Upper lobe of left lung (tissue), 6 donors: ENCODE results near the gene CCL22. TPM values are rescaled to one million over a fixed set of nuclear protein-coding genes. Genes with fewer than 3 reads are reported as not detected.
"Not testable (repeated sequence)": the region's sequence is repeated elsewhere in the genome, so short reads cannot be mapped to it uniquely, and the experiment has no call there.

Experiments
- ATAC-seq, 2 donors: fragments of 200-7000 bp; cut with Tn5 transposase; one replicate each; pipeline ENCODE4 v1.9.1; 2022; ENCODE audit warnings: mild to moderate bottlenecking in 2 of 2, moderate library complexity in 2 of 2; ENCODE audit not compliant: low FRiP score in 2 of 2
- DNase-seq, 2 donors: peaks; one replicate each; pipeline ENCODE4 v3.0.0-alpha.2; 2019 to 2020
- H3K27ac ChIP-seq, 4 donors: fragments of 200-600 bp; sonication (generic); one replicate each; pipeline ENCODE4 v1.5.1; 2016 to 2019
- H3K27me3 ChIP-seq, 4 donors: fragments of 200-600 bp; sonication (generic); one replicate each; pipeline ENCODE4 v1.5.1; 2017 to 2019
- H3K36me3 ChIP-seq, 4 donors: fragments of 200-600 bp; sonication (generic); one replicate each; pipeline ENCODE4 v1.5.1; 2016 to 2019
- H3K4me1 ChIP-seq, 4 donors: fragments of 200-600 bp; sonication (generic); one replicate each; pipeline ENCODE4 v1.5.1; 2018 to 2019
- H3K4me3 ChIP-seq, 4 donors: fragments of 200-600 bp; sonication (generic); one replicate each; pipeline ENCODE4 v1.5.1; 2017 to 2019; ENCODE audit warnings: mild to moderate bottlenecking in 2 of 4, moderate library complexity in 1 of 4
- H3K9me3 ChIP-seq, 4 donors: fragments of 200-600 bp; sonication (generic); one replicate each; pipeline ENCODE4 v1.5.1; 2018 to 2019
- EP300 ChIP-seq, 4 donors: sonication (generic); formaldehyde crosslinking; IDR thresholded peaks; one replicate each; pipeline ENCODE4 v1.5.1; 2017; ENCODE audit warnings: antibody characterized with exemption in 4 of 4, control low read depth in 2 of 4
- POLR2A ChIP-seq, 4 donors: fragments of 450-650 bp; IDR thresholded peaks; one replicate each; pipeline ENCODE4 v1.5.1; 2016 to 2017; ENCODE audit warnings: antibody characterized with exemption in 4 of 4, mild to moderate bottlenecking in 2 of 4
- POLR2AphosphoS5 ChIP-seq, 2 donors: sonication (generic); formaldehyde crosslinking; IDR thresholded peaks; one replicate each; pipeline ENCODE4 v1.5.1; 2017; ENCODE audit warnings: antibody characterized with exemption in 2 of 2
- WGBS, 2 donors: methylation state at CpG; one replicate each; pipeline ENCODE4 v1.1.5; 2017 to 2018; 5-methylcytosine and 5-hydroxymethylcytosine counted together
- total RNA-seq, 6 donors: library from RNA; depleted of rRNA in 4 of 6; stranded (reverse); fragments of >200 nt in 4 of 6; gene quantifications; one replicate each; pipeline versions ENCODE4 v1.1.0 to v1.2.1, GENCODE V29; 2016 to 2021
- TF ChIP-seq, protein P1 (sequence below), 6 experiments: fragments of 450-650 bp in 4 of 6; fragments of 200-600 bp in 2 of 6; sonication (generic) in 2 of 6; IDR thresholded peaks; one replicate each; pipeline ENCODE4 v1.5.1; 2016 to 2019; ENCODE audit warnings: antibody characterized with exemption in 6 of 6
- donor health status: DM: no; HTN: no; CAD: no; lungs with moderate emphysema.
- donor health status: DM: no; HTN: yes; CAD: no; lungs with severe emphysema.

CCL22 gene
- total RNA-seq, 6 donors from 2014 or later = 0.39 to 4.7 (median 0.71) TPM; not detected in 2

GRCh38 chr16:57394444-57394843 lies 35.9 kb downstream of the CCL22 start:
- DNase-seq (peak in 1 of 2 donors; percentile 38), ATAC-seq (no peak)
- Histone ChIP-seq H3K27ac (no peak overlapping the region), H3K9me3 (no peaks in the 10 kb centered on the region), H3K27me3 (no peaks in the 10 kb centered on the region), H3K4me3 (no peak overlapping the region), H3K4me1 (peaks cover 8 to 11% (median 9%) of the 10 kb centered on the region in 4 donors), H3K36me3 (no peaks in the 10 kb centered on the region)
- 51 to 59% methylated on average over 7 of the region's 7 CpGs for WGBS, 2 donors
- TF ChIP-seq EP300 (IDR thresholded peaks at IDR 0.05) (no peak), POLR2AphosphoS5 (IDR thresholded peaks at IDR 0.05) (peak in 1 of 2 donors; percentile 16), POLR2A (IDR thresholded peaks at IDR 0.05) (no peak)
- TF ChIP-seq, protein P1, sequence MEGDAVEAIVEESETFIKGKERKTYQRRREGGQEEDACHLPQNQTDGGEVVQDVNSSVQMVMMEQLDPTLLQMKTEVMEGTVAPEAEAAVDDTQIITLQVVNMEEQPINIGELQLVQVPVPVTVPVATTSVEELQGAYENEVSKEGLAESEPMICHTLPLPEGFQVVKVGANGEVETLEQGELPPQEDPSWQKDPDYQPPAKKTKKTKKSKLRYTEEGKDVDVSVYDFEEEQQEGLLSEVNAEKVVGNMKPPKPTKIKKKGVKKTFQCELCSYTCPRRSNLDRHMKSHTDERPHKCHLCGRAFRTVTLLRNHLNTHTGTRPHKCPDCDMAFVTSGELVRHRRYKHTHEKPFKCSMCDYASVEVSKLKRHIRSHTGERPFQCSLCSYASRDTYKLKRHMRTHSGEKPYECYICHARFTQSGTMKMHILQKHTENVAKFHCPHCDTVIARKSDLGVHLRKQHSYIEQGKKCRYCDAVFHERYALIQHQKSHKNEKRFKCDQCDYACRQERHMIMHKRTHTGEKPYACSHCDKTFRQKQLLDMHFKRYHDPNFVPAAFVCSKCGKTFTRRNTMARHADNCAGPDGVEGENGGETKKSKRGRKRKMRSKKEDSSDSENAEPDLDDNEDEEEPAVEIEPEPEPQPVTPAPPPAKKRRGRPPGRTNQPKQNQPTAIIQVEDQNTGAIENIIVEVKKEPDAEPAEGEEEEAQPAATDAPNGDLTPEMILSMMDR (IDR thresholded peaks at IDR 0.05) = no peak

DNA sequence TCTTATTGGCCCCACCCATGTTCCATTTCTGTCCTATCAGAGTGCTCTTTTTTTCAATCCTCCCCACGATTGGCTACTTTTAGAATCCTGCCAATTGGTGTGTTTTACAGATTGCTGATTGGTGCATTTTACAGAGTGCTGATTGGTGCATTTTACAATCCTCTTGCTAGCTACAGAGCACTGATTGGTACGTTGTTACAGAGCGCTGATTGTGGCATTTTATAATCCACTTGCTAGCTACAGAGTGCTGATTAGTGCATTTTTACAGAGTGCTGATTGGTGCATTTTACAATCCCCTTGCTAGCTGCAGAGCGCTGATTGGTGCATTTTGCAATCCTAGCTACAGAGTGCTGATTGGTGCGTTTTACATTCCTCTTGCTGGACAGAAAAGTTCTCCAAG lies 36.4 kb downstream of the CCL22 start:
- H3K36me3 ChIP-seq = no peaks in the 10 kb centered on the region
- H3K27ac ChIP-seq = no peak overlapping the region
- H3K4me1 ChIP-seq = peaks cover 8 to 11% (median 9%) of the 10 kb centered on the region in 4 donors
- TF ChIP-seq POLR2AphosphoS5 (IDR thresholded peaks at IDR 0.05) (no peak), EP300 (IDR thresholded peaks at IDR 0.05) (no peak), POLR2A (IDR thresholded peaks at IDR 0.05) (no peak)
- TF ChIP-seq, protein P1 (IDR thresholded peaks at IDR 0.05) = no peak
- H3K9me3 ChIP-seq = no peaks in the 10 kb centered on the region
- DNase-seq (no peak), ATAC-seq (no peak)
- no peaks in the 10 kb centered on the region for H3K27me3 ChIP-seq
- WGBS, 2 donors = 91 to 94% methylated on average over 4 to 5 of the region's 5 CpGs
- no peak overlapping the region for H3K4me3 ChIP-seq

GRCh38 chr16:57396786-57397185 lies 38.2 kb downstream of the CCL22 start:
- ATAC-seq = no peak
- H3K27ac ChIP-seq = no peak overlapping the region

DNA sequence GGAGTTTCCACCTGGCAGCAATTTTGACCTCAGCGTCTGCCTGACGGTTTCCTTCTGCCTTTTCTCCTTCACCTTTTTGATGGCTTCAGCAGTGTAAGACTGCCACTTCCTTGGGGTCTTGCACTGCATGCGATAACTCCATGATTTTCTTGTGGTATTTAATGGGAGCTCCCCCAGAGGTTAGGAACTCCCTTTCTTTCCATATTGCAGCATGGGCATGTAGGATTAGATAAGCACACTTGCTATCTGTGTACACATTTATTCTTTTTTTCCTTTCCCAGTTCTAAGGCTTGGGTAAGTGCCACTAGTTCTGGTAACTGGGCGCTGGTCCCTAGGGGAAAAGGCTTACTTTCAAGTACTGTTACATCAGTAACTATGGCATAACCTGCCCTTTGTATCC lies 38.9 kb downstream of the CCL22 start:
- H3K36me3 ChIP-seq, H3K4me1 ChIP-seq, H3K27me3 ChIP-seq, H3K4me3 ChIP-seq, DNase-seq, ATAC-seq, H3K9me3 ChIP-seq, H3K27ac ChIP-seq: not testable (repeated sequence)
- 88 to 90% methylated on average over 4 of the region's 4 CpGs for WGBS, 2 donors

More at GRCh38 chr16:57396786-57397185, 38.2 kb downstream of the CCL22 start:
- Histone ChIP-seq H3K27me3 (no peaks in the 10 kb centered on the region), H3K36me3 (no peaks in the 10 kb centered on the region), H3K4me1 (peaks cover 0 to 8% (median 2%) of the 10 kb centered on the region in 4 donors), H3K4me3 (no peak overlapping the region), H3K9me3 (no peaks in the 10 kb centered on the region)
- TF ChIP-seq POLR2AphosphoS5 (IDR thresholded peaks at IDR 0.05) = no peak
- TF ChIP-seq POLR2A (IDR thresholded peaks at IDR 0.05) = no peak
- TF ChIP-seq EP300 (IDR thresholded peaks at IDR 0.05) = no peak
- TF ChIP-seq, protein P1 (IDR thresholded peaks at IDR 0.05) = no peak
- WGBS, 2 donors = 75 to 84% methylated on average over 4 of the region's 4 CpGs
- no peak for DNase-seq

DNA sequence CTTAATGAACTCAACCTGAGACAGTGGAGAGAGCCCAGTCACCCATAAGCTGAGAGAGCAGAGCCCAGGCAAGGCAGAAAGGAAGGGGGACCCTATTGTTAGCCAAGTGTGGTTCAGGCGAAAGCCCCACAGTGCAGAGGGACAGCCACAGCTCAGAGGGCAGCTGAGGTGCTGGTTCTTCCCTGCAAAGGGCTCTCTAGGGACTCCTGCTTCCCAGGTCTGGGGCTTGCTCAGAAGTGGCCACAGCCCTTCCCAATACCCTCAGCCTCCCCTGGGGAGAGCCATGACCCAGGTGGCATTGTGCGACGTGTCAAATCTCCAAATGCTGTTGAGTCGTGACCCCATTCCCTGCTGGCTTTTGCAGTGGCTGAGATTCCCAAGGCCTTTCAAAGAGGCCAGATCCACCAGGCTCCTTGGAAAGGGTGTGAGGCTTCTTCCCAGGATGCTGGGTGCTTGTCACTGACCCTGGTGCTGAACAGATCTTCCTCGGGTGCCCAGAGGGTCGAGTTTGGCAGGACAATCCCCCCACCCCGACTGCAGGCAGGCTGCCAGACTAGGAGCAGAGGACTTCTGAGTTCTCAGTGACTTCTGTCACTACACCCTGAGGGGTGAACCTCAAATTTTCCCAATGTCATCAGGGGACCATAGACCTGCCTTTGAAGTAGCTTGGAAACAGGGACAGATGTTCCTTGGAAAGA lies 43.5 kb downstream of the CCL22 start:
- no peaks in the 10 kb centered on the region for H3K4me1 ChIP-seq
- no peak for ATAC-seq
- H3K4me3 ChIP-seq = no peak overlapping the region
- DNase-seq = no peak
- no peak overlapping the region for H3K27ac ChIP-seq
- H3K36me3 ChIP-seq = no peaks in the 10 kb centered on the region
- TF ChIP-seq POLR2AphosphoS5 (IDR thresholded peaks at IDR 0.05) = no peak
- WGBS, 2 donors = 66 to 90% methylated on average over 3 to 7 of the region's 7 CpGs
- H3K27me3 ChIP-seq = no peaks in the 10 kb centered on the region
- no peaks in the 10 kb centered on the region for H3K9me3 ChIP-seq
